ENCODE data around the gene XCL2. TPM values are rescaled to one million over a fixed set of nuclear protein-coding genes. Genes with fewer than 3 reads are reported as not detected.

Gene XCL2
- total RNA-seq, 1 donor from 2014 or later, result 1.7 TPM

DNA sequence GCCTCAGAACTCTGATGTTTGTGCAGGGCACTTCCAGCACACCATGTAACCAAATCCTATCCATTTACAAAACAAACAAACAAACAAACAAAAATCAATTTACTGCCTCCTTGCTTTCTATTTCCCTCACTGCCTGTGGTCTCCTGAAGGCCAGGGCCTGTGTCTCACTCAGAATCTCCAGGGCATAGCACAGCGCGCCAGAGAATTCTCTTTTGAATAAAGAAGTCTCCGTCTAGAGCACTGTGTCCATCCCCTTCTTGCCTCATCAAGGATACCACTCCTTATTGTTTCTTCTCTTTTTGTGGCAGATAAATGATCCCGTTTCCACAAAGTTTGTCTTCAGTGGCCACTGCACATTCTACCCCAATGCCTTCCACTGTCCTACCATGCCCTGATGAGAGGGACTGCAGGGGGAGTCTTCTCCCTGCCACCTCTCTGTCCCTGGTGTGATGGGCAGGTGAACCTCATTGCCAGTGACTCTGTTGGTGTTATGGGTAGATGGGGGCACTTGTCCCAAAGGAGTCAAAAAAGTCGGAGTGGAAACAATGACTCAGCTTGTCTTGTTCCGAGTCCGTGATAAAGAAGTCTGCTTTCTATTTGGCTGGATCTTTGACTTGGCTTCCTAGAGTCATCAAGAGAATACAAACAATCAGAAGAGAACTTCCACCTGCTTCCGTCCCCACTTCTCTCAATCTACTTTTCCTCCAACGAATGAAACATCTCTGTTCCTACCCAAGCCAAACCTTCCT, 30.0 kb downstream of the XCL2 start:
- peak; percentile 38 for DNase-seq

DNA sequence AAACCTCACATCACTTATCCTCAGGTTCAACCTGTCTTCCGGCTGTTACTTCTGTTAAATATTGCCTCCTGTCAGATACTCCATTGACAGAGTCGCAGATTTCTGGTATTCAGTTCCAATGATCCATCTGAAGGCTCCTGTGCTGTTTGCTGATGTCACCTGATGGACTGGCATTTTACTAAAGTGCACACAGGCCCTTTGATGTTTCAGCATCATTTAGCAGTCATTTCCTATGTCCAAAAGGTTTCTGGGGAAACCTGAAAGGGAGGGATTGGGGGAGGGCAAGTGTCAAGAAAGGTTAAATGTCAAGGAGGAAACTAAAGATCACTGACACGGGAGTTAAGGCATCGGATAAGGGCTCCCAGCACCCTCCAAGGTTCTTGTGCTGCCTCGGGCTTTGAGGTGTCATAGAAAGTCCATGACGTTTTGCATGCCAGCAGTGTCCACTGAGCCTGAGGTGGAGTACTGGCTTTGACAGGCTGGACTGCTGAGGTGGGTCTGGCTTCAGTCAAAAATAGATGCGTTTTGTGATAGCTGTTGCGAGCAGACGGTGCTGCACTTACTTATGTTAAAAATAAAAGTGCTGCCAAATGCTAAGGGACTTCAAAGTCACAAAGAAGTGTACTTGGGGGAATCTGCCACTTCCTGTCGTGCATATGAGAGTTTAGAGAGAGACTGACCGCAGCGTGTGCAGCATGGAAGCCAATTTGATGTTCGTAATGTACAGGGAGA, 30.8 kb downstream of the XCL2 start:
- peak; percentile 16 for DNase-seq

DNA sequence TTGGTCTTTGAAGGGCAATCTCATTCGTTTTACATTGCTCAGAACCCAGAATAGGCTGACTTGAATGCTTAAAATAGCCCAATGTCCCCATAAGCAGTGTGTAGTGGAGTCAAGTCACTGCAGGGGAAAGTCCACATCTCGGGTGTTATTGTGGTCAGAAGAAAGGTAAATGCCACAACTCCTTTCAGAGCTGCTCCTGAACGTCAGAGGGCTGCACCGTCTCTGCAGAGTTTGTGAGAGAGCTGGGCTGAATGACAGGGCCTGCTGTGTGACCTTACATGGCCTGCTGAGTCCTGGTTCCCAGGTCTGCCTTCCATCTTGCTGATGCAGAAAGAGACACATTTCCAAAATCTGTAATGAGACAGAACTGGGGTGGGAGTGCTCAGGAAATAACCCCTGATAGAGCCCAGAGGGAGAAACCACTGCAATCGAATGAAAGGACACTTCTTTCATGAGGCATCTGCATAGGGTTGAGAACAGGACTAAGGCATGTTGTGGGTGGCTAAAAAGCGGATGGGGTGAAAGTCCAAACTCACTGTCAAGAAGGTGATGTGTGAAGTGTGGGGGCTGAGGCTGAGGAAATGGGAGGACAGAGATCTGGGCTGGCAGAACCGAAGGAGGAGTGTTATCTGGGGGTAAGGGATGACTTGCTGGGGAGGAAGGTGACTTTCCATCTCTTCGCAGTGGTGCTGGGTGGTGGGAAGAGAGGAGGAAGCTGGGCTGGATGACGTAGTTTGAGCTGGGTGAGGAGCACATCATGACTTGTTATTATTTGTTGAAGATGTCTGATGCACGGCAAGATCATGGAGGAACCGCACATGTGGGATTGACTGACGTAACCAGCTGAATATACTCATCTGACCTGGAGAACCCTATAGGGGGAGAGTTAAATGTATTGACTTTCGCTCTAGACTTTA, 33.7 kb downstream of the XCL2 start:
- no peak for DNase-seq

DNA sequence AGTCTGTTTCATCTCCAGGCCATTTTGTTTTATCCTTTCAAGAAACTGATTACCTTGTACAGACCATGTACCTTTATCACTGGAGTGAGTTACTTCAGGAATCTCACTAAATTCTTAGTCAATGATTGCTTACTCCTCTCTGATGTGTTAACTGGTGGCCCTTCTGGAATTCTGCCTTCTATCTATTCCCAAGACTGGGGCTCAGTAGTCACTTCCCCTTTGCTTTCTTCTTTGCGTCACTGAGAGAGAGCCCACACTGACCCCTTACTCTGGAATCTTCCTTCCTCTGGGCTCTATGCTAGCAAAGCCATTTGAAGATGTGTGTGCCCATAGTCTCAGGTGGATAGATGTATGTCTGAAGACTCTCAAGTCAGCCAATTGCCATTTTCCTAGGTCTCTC, 34.6 kb downstream of the XCL2 start:
- DNase-seq, result no peak

DNA sequence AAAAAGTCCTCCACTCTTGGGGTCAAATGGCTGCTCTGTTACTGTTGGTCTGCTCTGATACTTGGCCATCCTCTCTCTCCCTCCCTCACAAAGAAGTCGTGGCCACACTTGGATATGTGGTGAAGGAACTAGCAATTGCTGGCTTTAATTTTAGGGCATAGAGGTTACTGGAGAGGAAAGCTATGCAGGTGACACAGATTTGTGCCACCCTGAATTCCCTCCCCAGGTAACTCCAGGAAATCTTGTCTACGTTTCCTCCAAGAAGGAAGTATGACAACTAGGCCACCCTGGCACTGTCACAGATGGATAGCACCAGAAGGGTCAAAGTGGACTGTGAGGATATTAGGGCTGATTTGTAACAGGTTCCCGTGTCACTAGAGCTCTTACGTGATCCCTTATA, 36.0 kb downstream of the XCL2 start:
- DNase-seq, result no peak

DNA sequence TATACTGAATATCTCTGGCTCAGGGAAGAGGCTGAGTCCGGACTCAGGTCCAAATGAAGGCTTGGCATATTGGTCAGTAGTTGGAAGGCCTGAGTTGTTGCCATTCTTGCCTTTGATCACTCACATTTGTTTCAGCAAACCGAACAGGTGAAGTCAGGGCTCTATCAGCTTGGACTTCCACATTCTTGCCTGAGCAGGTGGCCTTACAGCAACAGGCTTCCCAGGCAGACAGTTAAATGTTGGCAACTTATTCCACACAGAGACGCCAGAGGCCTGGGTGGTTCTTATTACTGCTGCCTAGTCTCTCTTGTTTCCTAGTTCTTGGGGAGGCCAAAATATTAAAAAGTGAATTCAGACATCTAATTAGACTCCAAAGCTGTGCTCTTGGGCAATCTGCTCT, 36.6 kb downstream of the XCL2 start:
- DNase-seq, result peak; percentile 65

DNA sequence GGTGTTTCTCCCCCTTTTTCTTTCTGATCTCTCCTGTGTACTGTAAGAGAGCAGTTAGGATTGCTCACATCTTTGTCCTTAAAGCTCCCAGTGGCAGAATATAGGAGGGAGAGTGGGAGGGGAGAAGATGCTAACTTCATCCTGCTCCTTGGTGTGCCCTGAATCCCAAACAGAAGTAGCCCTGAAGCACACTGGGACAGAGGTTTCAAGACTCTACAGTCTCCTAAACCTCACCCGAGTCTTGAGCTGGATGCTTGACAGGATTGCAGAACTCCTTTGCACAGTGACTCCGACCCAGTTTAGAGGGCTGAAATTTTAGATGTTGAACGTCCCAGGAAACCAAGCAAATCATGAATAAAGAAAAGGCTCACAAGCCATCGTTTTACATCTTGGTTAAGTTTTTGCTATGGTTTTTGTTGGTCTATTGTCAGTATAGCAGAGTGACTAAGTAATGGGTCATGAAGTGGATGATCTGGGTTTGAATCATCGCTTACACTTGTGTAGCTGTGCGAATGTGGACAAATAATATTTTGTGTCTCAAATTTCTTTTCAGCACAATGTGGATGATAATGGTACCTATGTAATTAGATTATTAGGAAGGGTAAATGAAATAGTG, 37.5 kb downstream of the XCL2 start:
- DNase-seq, result no peak

DNA sequence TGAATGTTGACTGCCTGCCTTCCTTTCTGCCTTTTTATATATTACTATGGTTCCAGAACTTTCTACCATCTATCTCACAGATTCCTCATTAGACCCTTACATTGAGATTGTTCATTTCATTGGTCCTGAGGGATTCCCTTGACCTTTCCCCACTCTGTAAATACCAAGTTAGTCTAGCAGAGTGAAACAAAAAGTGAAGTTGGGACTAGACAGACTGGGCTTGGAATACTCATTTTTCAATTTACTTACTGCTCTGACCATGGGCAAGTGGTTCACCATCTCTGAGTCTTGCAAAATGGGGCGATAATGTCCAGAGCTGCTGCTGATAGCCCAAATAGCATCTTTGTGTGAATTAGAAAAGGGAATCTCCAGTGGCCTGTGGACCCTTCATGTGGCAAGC, 38.8 kb downstream of the XCL2 start:
- DNase-seq, result no peak

DNA sequence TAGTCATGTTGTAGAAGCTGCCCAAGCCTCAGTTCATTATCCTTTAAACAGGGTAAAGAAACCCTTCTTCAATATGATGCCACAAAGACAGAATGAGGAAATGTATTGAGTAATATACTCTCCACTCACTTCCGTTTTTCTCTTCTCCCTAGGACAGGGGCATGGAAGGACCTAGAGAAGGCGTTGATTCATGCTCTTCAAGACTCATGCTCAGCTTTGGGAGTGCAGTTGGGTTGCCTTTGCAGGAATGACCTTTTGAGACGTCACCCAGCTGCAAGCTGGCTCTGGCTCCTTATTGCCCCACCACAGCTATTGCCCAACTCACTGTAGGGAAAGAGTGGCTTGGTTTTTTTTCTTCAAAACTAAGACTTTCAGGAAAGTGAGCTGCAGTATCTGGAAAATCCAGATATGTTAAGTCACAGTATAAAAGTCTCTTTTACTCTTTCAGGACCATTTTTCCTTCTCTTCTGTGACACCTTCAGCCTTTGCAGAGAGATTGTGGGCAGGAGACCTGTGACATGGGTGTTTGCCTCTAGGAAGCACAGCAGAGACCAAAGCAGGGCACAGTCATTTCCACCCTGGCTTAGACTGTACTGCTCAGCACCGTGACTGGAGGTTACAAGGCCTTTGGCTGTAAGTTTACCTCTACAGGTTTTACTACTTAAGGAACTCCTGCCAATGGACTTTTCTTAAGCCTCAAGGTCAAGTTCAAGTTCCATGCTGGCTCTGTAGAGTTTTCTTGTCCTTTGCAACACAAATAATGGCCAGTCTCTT, 39.5 kb downstream of the XCL2 start:
- no peak for DNase-seq

DNA sequence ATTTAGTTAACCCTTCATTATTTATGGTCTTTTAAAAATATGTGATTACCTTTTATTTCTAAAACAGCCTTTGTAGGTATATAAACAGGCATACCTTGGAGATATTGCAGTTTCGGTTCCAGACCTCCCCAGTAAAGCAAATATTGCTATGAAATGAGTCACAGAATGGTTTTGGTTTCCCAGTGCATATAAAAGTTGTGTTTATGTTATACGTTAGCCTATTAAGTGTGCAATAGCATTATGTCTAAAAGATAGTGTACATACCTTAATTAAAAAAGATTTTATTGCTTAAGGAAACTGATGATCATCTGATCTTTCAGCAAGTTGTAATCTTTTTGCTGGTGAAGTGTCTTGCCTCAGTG, 44.1 kb downstream of the XCL2 start:
- DNase-seq, result no peak

DNA sequence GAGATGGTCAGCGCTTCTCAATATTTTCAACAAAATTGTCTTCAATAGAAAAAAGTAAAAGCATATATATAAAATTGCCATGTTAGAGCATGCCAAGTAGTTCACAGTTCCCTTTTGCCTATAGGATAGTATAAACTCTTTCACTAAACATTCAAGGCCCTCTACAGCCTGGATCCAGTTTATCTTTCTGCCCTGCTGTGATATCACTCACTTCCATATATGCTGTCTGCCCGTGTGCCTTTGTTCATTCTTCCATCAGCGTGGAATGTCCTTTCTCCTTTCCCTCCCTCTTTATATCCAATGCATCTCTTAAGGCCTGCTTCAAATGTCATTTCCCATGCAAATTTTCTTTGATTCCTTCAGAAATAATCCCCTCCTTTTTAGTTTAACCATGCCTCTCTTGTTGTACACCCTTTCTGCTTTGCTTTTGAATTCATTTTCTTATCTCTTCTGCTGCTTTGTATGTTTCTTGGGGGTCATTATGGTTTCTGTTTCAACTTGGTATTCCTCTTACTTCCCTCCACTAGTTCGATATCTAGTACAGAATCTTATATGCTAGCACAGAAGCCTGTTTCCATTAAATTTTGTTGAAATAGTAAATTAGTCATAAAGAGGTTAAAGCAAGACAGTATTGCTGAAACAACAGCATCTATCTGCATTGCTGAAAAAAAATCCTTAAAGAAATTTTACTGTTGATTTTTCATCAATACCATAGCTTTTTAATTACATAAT, 44.7 kb downstream of the XCL2 start:
- no peak for DNase-seq

DNA sequence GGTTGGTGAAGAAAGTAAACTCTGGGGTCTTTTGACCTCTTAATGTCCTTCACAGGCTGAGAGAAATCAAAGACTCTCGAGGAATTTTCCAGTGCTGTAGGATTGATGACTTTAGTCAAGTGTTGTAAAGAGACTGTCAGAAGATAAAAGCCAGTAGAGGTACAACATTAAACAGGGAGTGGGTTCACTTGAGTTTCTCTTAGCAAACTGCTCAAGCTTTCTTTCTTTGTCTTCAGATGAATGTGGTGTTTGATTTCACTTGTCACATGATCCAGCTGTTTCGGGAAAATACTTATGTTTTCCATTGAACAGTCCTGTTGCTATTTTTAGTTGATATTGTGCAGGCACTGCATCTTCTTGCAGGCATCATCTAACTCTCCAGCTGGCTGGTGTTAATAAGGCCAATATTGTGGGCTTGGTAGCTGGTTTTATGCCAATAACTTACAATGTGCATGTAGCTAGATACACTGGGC, 45.6 kb downstream of the XCL2 start:
- peak; percentile 89 for DNase-seq

DNA sequence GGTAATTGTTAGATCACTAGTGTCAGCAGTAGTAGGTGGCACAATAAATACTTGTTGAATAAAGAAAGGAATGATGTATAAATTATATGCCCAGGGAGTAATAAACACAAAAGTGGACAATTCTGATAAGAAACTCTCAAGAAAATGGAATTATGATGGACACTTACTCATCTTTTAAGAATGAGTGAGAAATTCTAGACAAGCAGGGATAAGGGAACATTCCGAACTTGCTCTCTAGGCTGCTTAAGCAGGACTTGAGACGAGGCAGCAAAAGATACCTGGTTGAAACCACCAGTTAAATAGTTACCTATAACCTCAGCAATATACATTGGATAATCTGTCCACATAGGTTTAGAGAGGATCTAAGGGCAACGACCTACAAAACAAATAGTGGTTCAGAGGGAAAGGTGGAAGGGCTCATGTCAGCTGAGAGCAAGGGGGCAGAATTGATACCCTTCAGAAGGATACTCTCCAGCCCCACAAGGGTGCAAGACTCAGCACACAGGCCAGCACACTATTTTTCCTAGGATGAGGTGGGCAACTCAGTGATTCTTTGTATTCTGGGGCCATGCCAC, 46.3 kb downstream of the XCL2 start:
- no peak for DNase-seq

DNA sequence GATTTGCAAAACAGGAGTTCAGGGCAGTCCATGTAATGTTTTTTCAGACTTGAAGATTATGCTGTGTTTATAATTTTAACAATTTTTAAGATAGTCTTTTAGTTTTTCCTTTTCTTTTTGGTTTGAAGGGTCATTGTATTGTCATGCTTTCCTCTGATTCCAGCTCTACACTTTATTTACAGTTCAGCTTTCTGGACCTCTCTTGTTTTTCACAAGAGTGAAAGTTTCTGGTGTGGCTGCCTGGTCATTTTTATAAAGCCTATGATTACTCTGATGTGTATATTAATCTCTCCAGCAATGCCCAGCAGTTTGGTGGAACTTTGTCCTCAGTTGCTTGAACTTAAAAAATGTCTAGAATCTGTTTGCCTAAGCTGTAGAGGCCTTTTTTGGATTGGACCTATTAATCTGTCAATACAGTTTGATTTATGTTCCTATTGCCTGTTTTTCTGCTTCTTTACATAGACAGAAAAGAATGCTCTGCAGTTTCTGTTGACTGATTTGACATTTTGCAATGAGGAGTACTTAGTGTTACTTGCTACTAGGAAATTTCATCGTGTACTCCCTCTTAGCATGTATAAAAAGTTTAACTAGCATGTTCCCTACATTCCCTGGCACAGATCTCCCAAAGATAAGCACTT, 52.2 kb downstream of the XCL2 start:
- DNase-seq, result no peak

Other genes with a start within 250 kb of the XCL2 start
- gene XCL1, start 32.6 kb upstream of the XCL2 start, total RNA-seq, result not detected
- gene DPT, start 185.2 kb upstream of the XCL2 start, total RNA-seq, result 144 TPM

All from tongue (tissue), 2 donors.